Neural crest cell (in vitro differentiated cells): ENCODE results near the gene SUSD1. TPM values are rescaled to one million over a fixed set of nuclear protein-coding genes. Genes with fewer than 3 reads are reported as not detected.
A peak's percentile ranks its signal among the peaks of the same experiment; 100 is the strongest.

ENCODE experiments used
- DNase-seq: peaks from one replicate; pipeline ENCODE4 v3.0.0; 2021; ENCODE audit warnings: low read depth, mixed read lengths, low spot score
- H3K27ac Mint-ChIP-seq: one replicate; pipeline ENCODE4 v1.8.0; 2021; ENCODE audit warnings: mild to moderate bottlenecking, mixed read lengths; ENCODE audit not compliant: unreplicated experiment
- H3K27me3 Mint-ChIP-seq: 2 replicates; pipeline ENCODE4 v1.8.0; 2021; ENCODE audit warnings: low read depth, mild to moderate bottlenecking, mixed read lengths
- H3K36me3 Mint-ChIP-seq: 2 replicates; pipeline ENCODE4 v1.8.0; 2021; ENCODE audit warnings: low read depth, mild to moderate bottlenecking, mixed read lengths
- H3K4me1 Mint-ChIP-seq: 2 replicates; pipeline ENCODE4 v1.8.0; 2021; ENCODE audit warnings: mixed read lengths
- H3K4me3 Mint-ChIP-seq: one replicate; pipeline ENCODE4 v1.8.0; 2021; ENCODE audit warnings: mild to moderate bottlenecking, mixed read lengths
- H3K9me3 Mint-ChIP-seq: 2 replicates; pipeline ENCODE4 v1.8.0; 2021; ENCODE audit warnings: mixed read lengths
- CTCF ChIP-seq: fragments of 200-600 bp; sonication (generic); conservative IDR thresholded peaks from 2 replicates; pipeline ENCODE4 v1.5.0; 2021; ENCODE audit warnings: antibody characterized with exemption, mild to moderate bottlenecking
- total RNA-seq: library from RNA; stranded (reverse); gene quantifications from 2 replicates; pipeline ENCODE4 v1.2.1, GENCODE V29; 2021

Gene SUSD1
- total RNA-seq, 1 donor from 2014 or later, result 22.6 TPM

DNA sequence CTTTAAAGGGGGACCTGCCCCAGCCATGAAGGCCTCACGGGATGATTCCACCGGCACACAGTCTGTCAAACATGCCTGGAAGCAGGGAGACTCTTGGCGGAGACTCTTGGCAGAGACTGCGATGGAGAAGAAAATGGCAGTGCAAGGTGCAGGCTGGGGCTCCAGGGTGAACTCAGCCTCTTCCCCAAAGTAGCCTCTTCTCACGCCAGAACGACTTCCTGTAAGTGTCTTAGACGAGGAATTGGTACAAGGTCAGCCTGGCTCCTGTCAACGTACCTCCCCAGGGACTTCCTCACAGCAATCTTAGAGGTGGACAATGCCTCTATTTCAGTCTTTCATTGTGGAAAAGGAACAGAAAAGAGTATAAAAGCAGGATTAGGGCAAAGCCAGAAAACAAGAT is 169.2 kb downstream of the SUSD1 start:
- H3K9me3 Mint-ChIP-seq, result no peaks in the 10 kb centered on the region
- H3K4me3 Mint-ChIP-seq, result no peak overlapping the region
- no peak overlapping the region for H3K27ac Mint-ChIP-seq
- TF ChIP-seq CTCF, result no peak
- no peaks in the 10 kb centered on the region for H3K36me3 Mint-ChIP-seq
- H3K4me1 Mint-ChIP-seq, result peaks cover 5% of the 10 kb centered on the region
- no peak for DNase-seq
- no peaks in the 10 kb centered on the region for H3K27me3 Mint-ChIP-seq

GRCh38 chr9:112003538-112003937 is 171.6 kb downstream of the SUSD1 start:
- H3K9me3 Mint-ChIP-seq, result no peaks in the 10 kb centered on the region
- DNase-seq, result no peak
- no peaks in the 10 kb centered on the region for H3K36me3 Mint-ChIP-seq
- H3K27ac Mint-ChIP-seq, result no peak overlapping the region
- peaks cover 5% of the 10 kb centered on the region for H3K4me1 Mint-ChIP-seq
- no peaks in the 10 kb centered on the region for H3K27me3 Mint-ChIP-seq
- H3K4me3 Mint-ChIP-seq, result no peak overlapping the region
- no peak for TF ChIP-seq CTCF

DNA sequence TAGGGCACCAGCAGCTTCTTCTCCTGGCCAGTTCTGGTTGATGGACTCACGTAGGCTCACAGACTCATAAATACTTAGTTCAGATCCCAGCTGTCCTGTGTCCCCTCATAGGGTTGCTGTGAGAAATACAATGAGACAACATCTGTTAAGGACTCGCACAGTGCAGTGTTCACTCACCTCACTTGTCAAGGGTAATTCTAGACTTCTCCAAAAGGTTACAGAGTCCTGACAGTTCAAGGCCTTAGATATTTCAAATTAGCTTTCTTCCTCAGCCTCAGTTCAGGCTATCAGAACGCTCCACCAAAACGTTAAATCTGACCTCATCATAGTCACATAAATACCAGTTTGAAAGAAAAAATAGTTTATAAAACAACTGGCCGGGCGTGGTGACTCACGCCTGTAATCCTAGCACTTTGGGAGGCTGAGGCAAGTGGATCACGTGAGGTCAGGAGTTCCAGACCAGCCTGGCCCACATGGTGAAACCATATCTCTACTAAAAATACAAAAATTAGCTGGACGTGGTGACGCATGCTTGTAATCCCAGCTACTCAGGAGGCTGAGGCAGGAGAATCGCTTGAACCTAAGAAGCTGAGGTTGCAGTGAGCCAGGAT is 172.1 kb downstream of the SUSD1 start:
- Mint-ChIP-seq H3K9me3 (no peaks in the 10 kb centered on the region), H3K27me3 (no peaks in the 10 kb centered on the region), H3K4me1 (peaks cover 5% of the 10 kb centered on the region), H3K27ac (no peak overlapping the region), H3K4me3 (no peak overlapping the region), H3K36me3 (no peaks in the 10 kb centered on the region)
- no peak for TF ChIP-seq CTCF
- DNase-seq, result no peak

- DNase-seq, result no peak
- H3K4me1 Mint-ChIP-seq, result peaks cover 5% of the 10 kb centered on the region
Measured at GRCh38 chr9:112002131-112002846, 172.8 kb downstream of the SUSD1 start.

DNA sequence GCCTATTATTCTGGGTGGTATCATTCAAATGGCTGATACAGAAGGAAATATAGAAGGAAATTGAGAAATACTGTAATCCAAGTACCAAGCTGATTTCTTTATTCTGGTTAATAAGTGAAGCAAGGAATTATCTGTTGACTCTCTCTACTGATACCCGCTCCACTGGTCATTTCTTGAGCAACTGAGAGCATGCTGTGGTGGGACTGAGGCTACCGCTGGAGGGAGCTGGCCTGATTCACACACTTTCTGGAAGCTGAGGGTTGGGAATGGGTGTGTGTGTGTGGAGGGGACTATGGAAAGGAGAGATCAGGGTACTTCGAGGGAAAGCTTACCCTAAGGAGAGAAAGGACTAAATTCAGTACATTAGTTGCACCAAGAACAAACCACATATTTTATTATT is 174.4 kb downstream of the SUSD1 start:
- no peaks in the 10 kb centered on the region for H3K27me3 Mint-ChIP-seq
- no peak for DNase-seq
- H3K9me3 Mint-ChIP-seq, result no peaks in the 10 kb centered on the region
- H3K4me3 Mint-ChIP-seq, result no peak overlapping the region
- no peaks in the 10 kb centered on the region for H3K36me3 Mint-ChIP-seq
- no peaks in the 10 kb centered on the region for H3K4me1 Mint-ChIP-seq
- H3K27ac Mint-ChIP-seq, result peak overlapping the region; percentile 19
- no peak for TF ChIP-seq CTCF

More at GRCh38 chr9:112002131-112002846, 172.8 kb downstream of the SUSD1 start:
- TF ChIP-seq CTCF, result no peak
- Mint-ChIP-seq H3K27ac (no peak overlapping the region), H3K9me3 (no peaks in the 10 kb centered on the region), H3K4me3 (no peak overlapping the region), H3K27me3 (no peaks in the 10 kb centered on the region), H3K36me3 (no peaks in the 10 kb centered on the region)
